ENCODE measurements around the gene MED15. TPM values are rescaled to one million over a fixed set of nuclear protein-coding genes. Genes with fewer than 3 reads are reported as not detected.

The MED15 gene
- total and polyA plus RNA-seq, 4 donors: 57.8 to 123 (median 69.1) TPM

- no peak overlapping the region for H3K9ac ChIP-seq (ENCODE audit: insufficient read depth in 1 of 2, low read length in 2 of 2)
- H3K27me3 ChIP-seq (ENCODE audit: control insufficient read depth in 3 of 3, insufficient read depth in 3 of 3, low read length in 2 of 3): no peaks in the 10 kb centered on the region
- no peak for ATAC-seq (ENCODE audit: insufficient read depth, low FRiP score)
- no peak overlapping the region for H3K27ac ChIP-seq (ENCODE audit: low read depth in 1 of 2, low read length in 1 of 2)
- H3K36me3 ChIP-seq (ENCODE audit: control insufficient read depth in 4 of 4, insufficient read depth in 4 of 4, low read length in 4 of 4): no peaks in the 10 kb centered on the region
- H3K4me3 ChIP-seq: no peak overlapping the region
- no peak for DNase-seq
- no peak for TF ChIP-seq CTCF (IDR thresholded peaks at IDR 0.05; ENCODE audit: control extremely low read depth, extremely low read depth)
- peaks cover 0 to 5% (median 0%) of the 10 kb centered on the region in 5 donors for H3K4me1 ChIP-seq (ENCODE audit: control insufficient read depth in 5 of 5, insufficient read depth in 5 of 5, low read length in 5 of 5)
- WGBS, 2 donors: 88 to 89% methylated on average over 6 of the region's 6 CpGs
- H3K9me3 ChIP-seq (ENCODE audit: control insufficient read depth in 4 of 4, insufficient read depth in 3 of 4, low read length in 3 of 4): peaks cover 0 to 2% (median 0%) of the 10 kb centered on the region in 4 donors
Observed at GRCh38 chr22:20605328-20605727, 97.9 kb downstream of the MED15 start.

- 31 to 33% methylated on average over 13 of the region's 13 CpGs for whole genome bisulfite sequencing, 2 donors
- Histone ChIP-seq H3K9ac (ENCODE audit: insufficient read depth in 1 of 2, low read length in 2 of 2) (no peak overlapping the region), H3K27ac (ENCODE audit: low read depth in 1 of 2, low read length in 1 of 2) (peak overlapping the region in 1 of 2 donors; percentile 17), H3K27me3 (ENCODE audit: control insufficient read depth in 3 of 3, insufficient read depth in 3 of 3, low read length in 2 of 3) (no peaks in the 10 kb centered on the region), H3K4me3 (no peak overlapping the region), H3K9me3 (ENCODE audit: control insufficient read depth in 4 of 4, insufficient read depth in 3 of 4, low read length in 3 of 4) (peaks cover 0 to 2% (median 0%) of the 10 kb centered on the region in 4 donors), H3K36me3 (ENCODE audit: control insufficient read depth in 4 of 4, insufficient read depth in 4 of 4, low read length in 4 of 4) (no peaks in the 10 kb centered on the region), H3K4me1 (ENCODE audit: control insufficient read depth in 5 of 5, insufficient read depth in 5 of 5, low read length in 5 of 5) (peaks cover 0 to 5% (median 0%) of the 10 kb centered on the region in 5 donors)
- peak; percentile 90 for ATAC-seq (ENCODE audit: insufficient read depth, low FRiP score)
- TF ChIP-seq CTCF (IDR thresholded peaks at IDR 0.05; ENCODE audit: control extremely low read depth, extremely low read depth): peak; percentile 64
- peak; percentile 79 to 89 (median 82) for DNase-seq
Observed at GRCh38 chr22:20606041-20606783, 98.8 kb downstream of the MED15 start.

- no peak for TF ChIP-seq CTCF (IDR thresholded peaks at IDR 0.05; ENCODE audit: control extremely low read depth, extremely low read depth)
- ATAC-seq (ENCODE audit: insufficient read depth, low FRiP score): no peak
- no peaks in the 10 kb centered on the region for H3K27me3 ChIP-seq (ENCODE audit: control insufficient read depth in 3 of 3, insufficient read depth in 3 of 3, low read length in 2 of 3)
- no peak for DNase-seq
- peaks cover 0 to 2% (median 0%) of the 10 kb centered on the region in 4 donors for H3K9me3 ChIP-seq (ENCODE audit: control insufficient read depth in 4 of 4, insufficient read depth in 3 of 4, low read length in 3 of 4)
- H3K27ac ChIP-seq (ENCODE audit: low read depth in 1 of 2, low read length in 1 of 2): peak overlapping the region in 1 of 2 donors; percentile 17
- no peak overlapping the region for H3K4me3 ChIP-seq
- no peak overlapping the region for H3K9ac ChIP-seq (ENCODE audit: insufficient read depth in 1 of 2, low read length in 2 of 2)
- WGBS, 2 donors: 75 to 90% methylated on average over 9 of the region's 9 CpGs
- no peaks in the 10 kb centered on the region for H3K36me3 ChIP-seq (ENCODE audit: control insufficient read depth in 4 of 4, insufficient read depth in 4 of 4, low read length in 4 of 4)
- H3K4me1 ChIP-seq (ENCODE audit: control insufficient read depth in 5 of 5, insufficient read depth in 5 of 5, low read length in 5 of 5): peaks cover 0 to 5% (median 0%) of the 10 kb centered on the region in 5 donors
Observed at GRCh38 chr22:20606784-20607128, 99.3 kb downstream of the MED15 start.
